ENCODE results near the gene GIT2.

GIT2 gene

GRCh38 chr12:110007881-110008280 is 11.7 kb upstream of the GIT2 start:
- FAIRE-seq: peak; percentile 4
- DNase-seq (ENCODE audit: insufficient read length, low spot score): no peak

- DNase-seq (ENCODE audit: insufficient read length, low spot score) (no peak), FAIRE-seq (no peak)
Measured at GRCh38 chr12:110006115-110006514, 9.9 kb upstream of the GIT2 start.

GRCh38 chr12:110005319-110005973 is 9.3 kb upstream of the GIT2 start:
- FAIRE-seq (peak; percentile 48), DNase-seq (ENCODE audit: insufficient read length, low spot score) (no peak)

DNA sequence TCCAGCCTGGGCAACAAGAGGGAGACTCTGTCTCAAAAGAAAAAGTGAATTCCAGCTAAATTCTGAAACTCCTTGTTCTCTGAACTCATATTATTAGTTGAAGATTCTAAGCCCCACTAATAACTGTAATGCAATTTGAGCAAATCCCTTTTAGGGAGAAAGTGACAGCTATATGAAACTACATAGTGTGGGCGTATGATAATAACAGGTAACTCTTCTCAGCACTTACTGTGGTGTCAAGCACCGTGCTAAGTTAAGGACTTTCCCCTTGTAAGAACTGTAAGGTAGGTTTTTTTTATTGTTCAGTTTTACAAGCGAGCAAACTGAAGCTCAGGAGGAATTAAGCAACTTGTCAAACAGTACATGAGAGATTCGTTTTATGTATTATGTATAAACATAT is 8.4 kb upstream of the GIT2 start:
- no peak for DNase-seq (ENCODE audit: insufficient read length, low spot score)
- peak; percentile 48 for FAIRE-seq

GRCh38 chr12:110002676-110003515 is 6.7 kb upstream of the GIT2 start:
- DNase-seq (ENCODE audit: insufficient read length, low spot score) (no peak), FAIRE-seq (no peak)

DNA sequence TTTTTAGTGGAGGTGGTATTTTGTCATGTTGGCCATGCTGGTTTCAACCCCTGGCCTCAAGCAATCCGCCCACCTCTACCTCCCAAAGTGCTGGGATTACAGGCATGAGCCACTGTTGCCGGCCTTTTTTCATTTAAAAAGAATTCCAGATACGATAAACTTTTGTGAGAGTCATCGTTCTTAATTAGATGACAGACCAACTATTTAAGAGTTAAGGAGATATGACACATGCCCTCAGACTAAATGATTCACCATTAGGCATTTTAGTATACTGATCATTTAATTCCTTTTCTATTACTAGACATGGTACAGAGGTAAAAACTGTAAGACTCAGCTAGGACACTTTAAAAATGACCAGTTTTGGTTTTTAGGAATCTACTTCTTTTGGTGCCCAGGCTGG is 5.4 kb upstream of the GIT2 start:
- no peak for FAIRE-seq
- no peak for DNase-seq (ENCODE audit: insufficient read length, low spot score)

- no peak for DNase-seq (ENCODE audit: insufficient read length, low spot score)
- peak; percentile 58 for FAIRE-seq
Measured at GRCh38 chr12:109999983-110000505, 3.9 kb upstream of the GIT2 start.

GRCh38 chr12:109999649-109999971 is 3.4 kb upstream of the GIT2 start:
- DNase-seq (ENCODE audit: insufficient read length, low spot score) (no peak), FAIRE-seq (no peak)

GRCh38 chr12:109998904-109999648 is 2.9 kb upstream of the GIT2 start, which contains the start of gene ANKRD13A:
ANKRD13A (plus strand) TSS chr12:109999430; CDS start chr12:109999689, 259 bp downstream.
- DNase-seq (ENCODE audit: insufficient read length, low spot score): peak; percentile 66
- peak; percentile 94 for FAIRE-seq

DNA sequence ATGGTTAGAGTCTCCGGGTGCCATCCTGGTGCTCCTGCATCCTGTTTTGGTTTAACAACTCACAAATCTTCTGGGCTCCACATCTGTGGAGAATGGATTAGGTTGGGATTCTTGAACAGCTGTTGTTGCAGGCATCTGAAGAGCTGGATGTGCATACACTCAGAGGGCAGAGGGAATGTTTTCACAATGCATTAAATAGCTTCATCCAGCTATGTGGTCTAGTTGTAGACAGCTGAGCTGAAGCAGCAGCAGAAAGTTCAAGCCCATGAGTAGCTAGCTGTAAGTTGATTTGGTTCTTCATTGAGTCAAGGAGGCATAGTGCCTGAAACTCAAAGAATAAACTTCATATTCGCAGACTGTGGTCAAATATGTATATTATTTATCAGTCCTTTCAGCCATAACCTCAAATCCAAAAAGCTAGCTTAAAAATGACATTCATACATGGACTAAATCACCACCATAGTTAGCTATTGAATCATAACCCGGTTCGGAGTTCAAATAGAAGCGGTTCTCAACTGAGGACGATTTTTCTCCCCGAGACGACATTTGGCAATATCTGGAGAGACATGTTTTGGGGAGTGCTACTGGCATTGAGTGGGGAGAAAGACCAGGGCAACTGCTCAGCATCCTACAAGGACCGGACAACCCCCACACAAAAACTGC is 2.2 kb upstream of the GIT2 start:
- no peak for DNase-seq (ENCODE audit: insufficient read length, low spot score)
- no peak for FAIRE-seq

DNA sequence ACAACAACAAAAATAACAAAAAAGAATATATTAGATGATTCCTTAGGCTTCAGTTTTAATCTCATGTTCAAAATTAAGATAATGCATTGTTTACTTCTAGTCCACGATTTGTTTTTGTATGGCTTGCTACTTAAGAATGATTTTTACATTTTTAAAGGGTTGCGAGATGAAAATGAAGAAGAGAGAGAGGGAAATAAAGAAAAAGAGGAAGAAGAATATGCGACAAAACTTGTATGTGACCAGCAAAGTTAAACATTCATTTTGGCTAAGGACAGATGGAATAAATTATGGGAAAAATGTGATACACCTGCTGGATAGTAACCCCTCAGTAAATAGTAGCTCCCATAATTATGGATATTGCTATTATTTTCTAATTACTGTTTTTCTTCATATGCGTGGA is 1.2 kb upstream of the GIT2 start:
- FAIRE-seq (no peak), DNase-seq (ENCODE audit: insufficient read length, low spot score) (no peak)

GRCh38 chr12:109996483-109996853 is 300 bp upstream of the GIT2 start:
- FAIRE-seq: no peak

GRCh38 chr12:109995361-109995685 is 845 bp downstream of the GIT2 start:
- FAIRE-seq (no peak), DNase-seq (ENCODE audit: insufficient read length, low spot score) (no peak)

More at GRCh38 chr12:109996483-109996853, 300 bp upstream of the GIT2 start:
- DNase-seq (ENCODE audit: insufficient read length, low spot score): no peak

DNA sequence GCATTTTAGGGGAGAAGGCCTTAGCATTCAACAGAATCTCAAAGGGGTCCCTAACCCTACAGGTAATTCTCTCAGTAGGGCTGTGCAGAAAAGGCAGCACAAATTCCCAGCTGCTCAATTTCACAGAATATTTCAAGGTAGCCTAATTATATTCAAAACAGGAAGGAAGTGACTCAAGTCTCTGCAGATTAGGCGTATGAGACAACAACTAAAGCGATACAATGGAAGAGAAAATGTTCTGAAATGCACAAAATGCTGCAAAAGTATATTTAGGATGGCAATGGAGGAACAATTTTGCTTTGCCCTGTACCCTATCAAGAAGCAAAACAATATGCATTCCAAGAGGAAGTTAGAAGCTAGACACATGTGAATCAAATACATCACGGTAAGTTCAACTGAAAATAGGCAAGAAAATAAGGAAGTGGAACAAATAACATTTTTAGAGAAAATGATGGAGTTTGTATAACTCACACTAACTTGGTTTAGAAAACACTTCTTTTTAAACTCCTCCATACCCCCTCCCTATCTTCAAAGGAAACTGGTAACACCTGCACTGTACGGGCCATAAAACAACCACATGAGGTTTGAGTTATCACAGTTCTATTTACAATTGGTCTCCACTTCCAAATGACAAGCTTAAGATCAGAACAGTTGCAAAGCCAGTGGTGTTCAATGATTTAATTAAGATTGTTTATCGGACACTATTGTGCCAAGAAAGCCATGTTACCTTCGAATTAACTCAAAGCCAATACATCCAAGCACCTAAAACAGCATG is 1.6 kb downstream of the GIT2 start:
- FAIRE-seq (peak; percentile 66), DNase-seq (ENCODE audit: insufficient read length, low spot score) (no peak)

DNA sequence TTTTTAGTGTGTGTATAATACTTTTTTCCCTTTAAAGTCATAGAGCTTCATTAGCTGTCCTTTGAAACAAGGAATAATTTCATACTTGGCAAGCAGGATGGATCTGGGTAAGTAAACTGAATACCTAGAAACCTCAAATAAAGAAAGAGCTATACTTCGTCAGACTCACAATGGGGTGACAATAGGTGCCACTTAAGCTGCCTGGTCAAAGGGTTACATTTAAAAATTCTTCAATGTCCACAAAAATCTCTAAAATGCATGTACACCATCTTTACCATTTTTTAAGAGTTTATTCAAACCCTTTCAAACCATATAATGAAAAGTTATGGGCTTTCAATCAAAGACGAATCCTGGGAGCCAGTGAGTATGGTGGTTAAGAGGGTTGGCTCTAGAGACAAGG is 3.1 kb downstream of the GIT2 start:
- DNase-seq (ENCODE audit: insufficient read length, low spot score): no peak
- FAIRE-seq: no peak

DNA sequence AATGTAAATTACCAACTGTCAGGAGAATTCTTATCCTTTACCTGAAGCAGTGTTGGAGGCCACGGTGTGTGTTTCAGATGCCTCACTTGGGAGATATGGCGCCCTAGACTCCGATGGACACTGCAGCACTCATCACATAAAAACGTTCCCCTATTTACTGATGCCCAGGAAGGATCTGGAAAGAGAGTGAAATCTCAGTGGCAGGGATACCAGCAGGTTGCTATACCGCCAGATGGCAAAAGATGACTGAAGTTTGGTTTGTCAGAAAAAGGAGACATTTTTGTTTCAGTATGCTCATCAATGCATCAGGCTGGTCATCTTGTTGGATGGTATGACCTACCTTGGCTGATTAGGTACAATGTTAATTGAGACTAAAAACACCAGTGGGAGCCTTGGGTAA is 4.6 kb downstream of the GIT2 start:
- DNase-seq (ENCODE audit: insufficient read length, low spot score) (no peak), FAIRE-seq (no peak)

DNA sequence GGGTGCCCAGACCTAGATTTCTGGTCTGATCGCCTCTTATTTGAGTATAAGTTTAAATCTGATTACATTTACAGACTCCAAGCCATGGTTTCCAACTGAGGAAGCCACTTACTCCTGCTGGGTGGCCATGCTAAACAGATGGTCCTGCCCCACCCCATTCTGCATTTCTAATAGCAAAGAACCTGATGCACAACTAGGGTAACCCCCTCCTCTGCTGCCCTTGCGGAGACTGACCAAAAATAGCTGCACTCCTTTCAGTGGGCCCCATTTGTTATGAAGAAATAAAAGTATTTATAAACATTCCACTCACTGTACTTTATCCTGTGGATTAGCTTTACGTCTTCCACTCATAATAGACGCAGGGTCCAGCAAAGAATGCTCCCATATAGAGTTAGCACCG is 6.8 kb downstream of the GIT2 start:
- FAIRE-seq: no peak
- no peak for DNase-seq (ENCODE audit: insufficient read length, low spot score)

- no peak for FAIRE-seq
Measured at GRCh38 chr12:109988903-109989302, 7.3 kb downstream of the GIT2 start.

DNA sequence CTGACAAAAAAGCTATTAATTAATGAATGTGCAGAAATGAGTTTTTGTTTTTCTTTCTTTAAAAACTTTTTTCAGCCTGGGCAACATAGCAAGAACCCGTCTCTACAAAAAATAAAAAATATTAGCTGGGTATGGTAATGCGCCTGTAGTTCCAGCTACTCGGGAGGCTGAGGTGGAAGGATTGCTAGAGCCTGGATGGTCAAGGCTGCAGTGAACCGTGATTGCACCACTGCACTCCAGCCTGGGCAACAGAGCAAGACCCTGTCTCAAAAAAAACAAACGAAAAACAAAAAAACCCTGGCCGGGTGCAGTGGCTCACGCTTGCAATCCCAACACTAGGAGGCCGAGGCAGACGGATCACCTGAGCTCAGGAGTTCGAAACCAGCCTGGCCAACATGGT is 7.9 kb downstream of the GIT2 start:
- no peak for DNase-seq (ENCODE audit: insufficient read length, low spot score)
- FAIRE-seq: no peak

More at GRCh38 chr12:109988903-109989302, 7.3 kb downstream of the GIT2 start:
- DNase-seq (ENCODE audit: insufficient read length, low spot score): no peak

DNA sequence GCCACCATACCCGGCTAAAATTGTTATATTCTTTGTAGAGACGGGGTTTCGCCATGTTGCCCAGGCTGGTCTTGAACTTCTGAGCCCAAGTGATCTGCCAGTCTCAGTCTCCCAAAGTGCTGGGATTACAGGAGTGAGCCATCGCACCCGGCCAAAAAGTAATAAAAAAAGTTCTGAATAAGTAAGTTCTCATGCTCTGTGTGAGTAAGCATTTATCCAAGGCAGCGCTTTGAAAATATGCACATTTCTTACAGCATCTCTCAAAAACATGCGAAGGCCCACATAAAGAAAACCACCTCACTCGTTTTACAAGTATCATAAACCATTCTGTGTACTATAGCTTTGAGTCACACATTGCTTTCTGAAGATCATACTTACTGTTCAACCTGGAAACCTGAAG is 8.6 kb downstream of the GIT2 start:
- DNase-seq (ENCODE audit: insufficient read length, low spot score) (no peak), FAIRE-seq (no peak)
